Left lung (tissue), 10 donors: ENCODE results near the gene GHR. TPM values are rescaled to one million over a fixed set of nuclear protein-coding genes. Genes with fewer than 3 reads are reported as not detected.
A peak's percentile ranks its signal among the peaks of the same experiment; 100 is the strongest.

Experiments used
- ATAC-seq: fragments of 200-7000 bp; cut with Tn5 transposase; one replicate; pipeline ENCODE4 v1.9.1; 2020; ENCODE audit warnings: moderate library complexity
- DNase-seq, 4 donors: peaks; one replicate each; pipeline ENCODE4 v3.0.0-alpha.2; 2013 to 2020
- H3K27ac ChIP-seq, 2 donors: fragments of 200-600 bp; sonication (generic) in 1 of 2; one replicate each; pipeline versions ENCODE4 v1.5.0 to v1.8.0; 2020 to 2021
- H3K27me3 ChIP-seq, 2 donors: fragments of 200-600 bp; sonication (generic) in 1 of 2; one replicate each; pipeline versions ENCODE4 v1.5.0 to v1.8.0; 2020 to 2021
- H3K36me3 ChIP-seq, 2 donors: fragments of 200-600 bp; sonication (generic) in 1 of 2; one replicate each; pipeline versions ENCODE4 v1.5.0 to v1.8.0; 2020 to 2021
- H3K4me1 ChIP-seq, 2 donors: fragments of 200-600 bp; one replicate each; pipeline ENCODE4 v1.8.0; 2021
- H3K4me3 ChIP-seq, 2 donors: fragments of 200-600 bp; sonication (generic) in 1 of 2; one replicate each; pipeline versions ENCODE4 v1.5.0 to v1.8.0; 2020 to 2021; ENCODE audit warnings: mild to moderate bottlenecking in 1 of 2
- H3K9me3 ChIP-seq, 2 donors: fragments of 200-600 bp; sonication (generic) in 1 of 2; one replicate each; pipeline versions ENCODE4 v1.5.0 to v1.8.0; 2020 to 2021
- CTCF ChIP-seq, 2 donors: fragments of 200-600 bp; sonication (generic) in 1 of 2; IDR thresholded peaks; one replicate each; pipeline versions ENCODE4 v1.5.0 to v1.8.0; 2021; ENCODE audit warnings: antibody characterized with exemption in 2 of 2
- intact Hi-C, 2 donors: fragments of 100-400 bp; cut with DNase I; formaldehyde crosslinking; loops; one replicate each; pipeline versions ENCODE4 v1.11.2 to v1.14.2; 2022
- polyA plus RNA-seq, 6 donors: library from polyadenylated mRNA; unstranded; fragments of 120-200 nt; gene quantifications; one replicate each; pipeline ENCODE4 v1.2.1, GENCODE V29; 2013; ENCODE audit not compliant: insufficient read length in 6 of 6
- total RNA-seq, 2 donors: library from RNA; stranded (reverse); fragmentation: NEBNext Ultra II Directional; extraction: Animal tissue kit (Norgen Biotek cat#: 25700); gene quantifications; one replicate each; pipeline ENCODE4 v1.2.1, GENCODE V29; 2021
- donor health status: DM: no; HTN: yes; CAD: no.
- donor health status: DM: no; HTN: no; CAD: no.

The GHR gene
- total and polyA plus RNA-seq, 8 donors, result 5.7 to 30.5 (median 26.3) TPM

- Histone ChIP-seq H3K36me3 (no peaks in the 10 kb centered on the region), H3K9me3 (no peaks in the 10 kb centered on the region), H3K27me3 (no peaks in the 10 kb centered on the region), H3K4me1 (no peaks in the 10 kb centered on the region), H3K27ac (no peak overlapping the region), H3K4me3 (no peak overlapping the region)
- DNase-seq (no peak), ATAC-seq (no peak)
- intact Hi-C loops, result no loop called here
- no peak for TF ChIP-seq CTCF (IDR thresholded peaks at IDR 0.05)
Measured at GRCh38 chr5:42749020-42749419, 325.8 kb downstream of the GHR start.

GRCh38 chr5:42750507-42750906 is 327.3 kb downstream of the GHR start:
- Histone ChIP-seq H3K27me3 (no peaks in the 10 kb centered on the region), H3K4me3 (no peak overlapping the region), H3K9me3 (no peaks in the 10 kb centered on the region), H3K27ac (no peak overlapping the region), H3K4me1 (no peaks in the 10 kb centered on the region), H3K36me3 (no peaks in the 10 kb centered on the region)
- no peak for TF ChIP-seq CTCF (IDR thresholded peaks at IDR 0.05)
- ATAC-seq, result no peak
- intact Hi-C loops, result no loop called here
- DNase-seq, result no peak

- Histone ChIP-seq H3K4me1 (no peaks in the 10 kb centered on the region), H3K27ac (no peak overlapping the region), H3K4me3 (no peak overlapping the region), H3K27me3 (no peaks in the 10 kb centered on the region), H3K36me3 (no peaks in the 10 kb centered on the region), H3K9me3 (no peaks in the 10 kb centered on the region)
- ATAC-seq (peak; percentile 64), DNase-seq (peak in 1 of 4 donors; percentile 10)
- TF ChIP-seq CTCF (IDR thresholded peaks at IDR 0.05), result no peak
- intact Hi-C loops, result no loop called here
Measured at GRCh38 chr5:42751044-42751443, 327.8 kb downstream of the GHR start.

- no peak for DNase-seq
- Histone ChIP-seq H3K36me3 (no peaks in the 10 kb centered on the region), H3K9me3 (no peaks in the 10 kb centered on the region), H3K4me3 (no peak overlapping the region), H3K27me3 (peaks cover 7 to 14% of the 10 kb centered on the region in 2 donors), H3K4me1 (peaks cover 0 to 3% of the 10 kb centered on the region in 2 donors), H3K27ac (no peak overlapping the region)
- intact Hi-C loops, result no loop called here
- ATAC-seq, result no peak
- no peak for TF ChIP-seq CTCF (IDR thresholded peaks at IDR 0.05)
Measured at GRCh38 chr5:42753099-42753498, 329.9 kb downstream of the GHR start.

- intact Hi-C loops, result no loop called here
- ATAC-seq, result peak; percentile 21
- no peak for TF ChIP-seq CTCF (IDR thresholded peaks at IDR 0.05)
- no peaks in the 10 kb centered on the region for H3K36me3 ChIP-seq
- peak in 3 of 4 donors; percentile 9 to 58 (median 20) for DNase-seq
- no peak within 1 kb of the TSS for H3K27ac ChIP-seq
- peaks cover 0 to 3% of the 10 kb centered on the region in 2 donors for H3K4me1 ChIP-seq
- H3K27me3 ChIP-seq, result peaks cover 9 to 14% of the 10 kb centered on the region in 2 donors
- peak within 1 kb of the TSS; percentile 4 to 28 for H3K4me3 ChIP-seq
- H3K9me3 ChIP-seq, result no peaks in the 10 kb centered on the region
Measured at GRCh38 chr5:42756606-42757601, 333.7 kb downstream of the GHR start, which contains the start of gene CCDC152. TSS of gene CCDC152 (plus strand) at chr5:42756818. CDS start at chr5:42759122, 2,304 bp downstream.
